ENCODE measurements around the gene SOX18. TPM values are rescaled to one million over a fixed set of nuclear protein-coding genes. Genes with fewer than 3 reads are reported as not detected.
A peak's percentile ranks its signal among the peaks of the same experiment; 100 is the strongest.

Gene SOX18
- total and polyA plus RNA-seq, 2 of the 13 experiments (the other 11 are each of a cell fraction or from before 2014, with no cell fraction given): 1.6 to 1.9 TPM

- no peak for TF ChIP-seq EHMT2 (IDR thresholded peaks at IDR 0.05; ENCODE audit: borderline replicate concordance, low read depth, low read length)
- peak; percentile 15 to 48; a peak in 1 of 4 replicates for TF ChIP-seq EP300 (IDR thresholded peaks at IDR 0.05; ENCODE audit: low read depth in 2 of 2, low read length in 2 of 2)
- TF ChIP-seq EP300 (CRISPR knock-in tag; IDR thresholded peaks at IDR 0.05; ENCODE audit: borderline replicate concordance): peak; percentile 74
- TF ChIP-seq HMGA1 (CRISPR knock-in tag; conservative IDR thresholded peaks at IDR 0.05): no peak
- peak; percentile 65; the same call in 1 of the 2 replicates for TF ChIP-seq YEATS4 (CRISPR knock-in tag; IDR thresholded peaks at IDR 0.05; ENCODE audit: borderline replicate concordance)
- no peak for TF ChIP-seq ZFP37 (CRISPR knock-in tag; IDR thresholded peaks at IDR 0.05; ENCODE audit: borderline replicate concordance)
- no peak for TF ChIP-seq STAG1 (CRISPR knock-in tag; IDR thresholded peaks at IDR 0.05)
- no peak; the same call in 1 of the 2 replicates for TF ChIP-seq IRF1 (CRISPR knock-in tag; IDR thresholded peaks at IDR 0.05; ENCODE audit: low read depth)
- 0 out of 2 replicates have a peak, but pooled peaks have one; percentile 51 for TF ChIP-seq RCOR2 (CRISPR knock-in tag; IDR thresholded peaks at IDR 0.05)
- peak; percentile 15; the same call in 1 of the 2 replicates for TF ChIP-seq ZBTB33 (CRISPR knock-in tag; IDR thresholded peaks at IDR 0.05)
- TF ChIP-seq ZC3H13 (CRISPR knock-in tag; IDR thresholded peaks at IDR 0.05): peak; percentile 100
- TF ChIP-seq ZNF253 (CRISPR knock-in tag; IDR thresholded peaks at IDR 0.05; ENCODE audit: borderline replicate concordance): no peak
- TF ChIP-seq FOXC1 (CRISPR knock-in tag; IDR thresholded peaks at IDR 0.05; ENCODE audit: borderline replicate concordance): peak; percentile 97
- peak; percentile 86; the same call in 1 of the 2 replicates for TF ChIP-seq SIN3A (IDR thresholded peaks at IDR 0.05; ENCODE audit: borderline replicate concordance, low read depth, low read length)
- TF ChIP-seq HNRNPL (IDR thresholded peaks at IDR 0.05; ENCODE audit: low read depth, low read length): no peak
- TF ChIP-seq AKNA (CRISPR knock-in tag; IDR thresholded peaks at IDR 0.05; ENCODE audit: borderline replicate concordance): no peak
- 0 out of 2 replicates have a peak, but pooled peaks have one; percentile 53 for TF ChIP-seq GTF3A (CRISPR knock-in tag; conservative IDR thresholded peaks at IDR 0.05)
- TF ChIP-seq CCAR2 (optimal IDR thresholded peaks at IDR 0.05; ENCODE audit: low read depth, low read length): no peak
- TF ChIP-seq BRCA1 (CRISPR knock-in tag; IDR thresholded peaks at IDR 0.05): no peak
- no peak for TF ChIP-seq ZNF17 (CRISPR knock-in tag; IDR thresholded peaks at IDR 0.05)
- peak; percentile 87; the same call in 1 of the 2 replicates for TF ChIP-seq ZFP36L1 (CRISPR knock-in tag; IDR thresholded peaks at IDR 0.05)
- TF ChIP-seq ZNF44 (CRISPR knock-in tag; IDR thresholded peaks at IDR 0.05): no peak
- peak; percentile 96 for TF ChIP-seq ZNF543 (CRISPR knock-in tag; IDR thresholded peaks at IDR 0.05)
- peak in 1 of 2 experiments; percentile 39; a peak in 1 of 4 replicates for TF ChIP-seq NR2F1 (CRISPR knock-in tag; IDR thresholded peaks at IDR 0.05)
Measured at GRCh38 chr20:64035933-64036345, 13.5 kb downstream of the SOX18 start, which contains the start of gene C20orf204 (continued).

Data from HepG2 (cell line).